Adrenal gland (tissue), 12 donors: ENCODE data around the gene GABARAP. TPM values are rescaled to one million over a fixed set of nuclear protein-coding genes. Genes with fewer than 3 reads are reported as not detected.

Source experiments
- DNase-seq, 7 donors: peaks; one replicate each; pipeline ENCODE4 v3.0.0-alpha.2; 2019 to 2020
- H3K27ac ChIP-seq, 5 donors: fragments of 200-600 bp; sonication (generic) in 4 of 5; 1 replicate in 3 of 5; 2 replicates in 2 of 5; pipeline versions ENCODE4 v1.5.1 to v1.8.0; 2016 to 2020; ENCODE audit warnings: mild to moderate bottlenecking in 1 of 5
- H3K27me3 ChIP-seq: fragments of 200-600 bp; 2 replicates; pipeline ENCODE4 v1.8.0; 2021
- H3K36me3 ChIP-seq, 2 donors: fragments of 200-600 bp; replicated peaks in 1 of 2; 1 replicate in 1 of 2; 2 replicates in 1 of 2; pipeline versions ENCODE4 v1.5.1 to v1.8.0; 2018 to 2022
- H3K4me1 ChIP-seq, 2 donors: fragments of 200-600 bp; replicated peaks in 1 of 2; 1 replicate in 1 of 2; 2 replicates in 1 of 2; pipeline versions ENCODE4 v1.5.1 to v1.8.0; 2018 to 2021
- H3K4me3 ChIP-seq, 4 donors: fragments of 200-600 bp; sonication (generic) in 3 of 4; one replicate each; pipeline ENCODE4 v1.5.1; 2016 to 2018
- H3K9me3 ChIP-seq, 3 donors: fragments of 200-600 bp; sonication (generic) in 1 of 3; replicated peaks in 1 of 3; 1 replicate in 2 of 3; 2 replicates in 1 of 3; pipeline versions ENCODE4 v1.5.1 to v1.8.0; 2016 to 2021
- CTCF ChIP-seq, 6 experiments: fragments of 450-650 bp in 4 of 6; fragments of 200-600 bp in 2 of 6; sonication (generic) in 1 of 6; IDR thresholded peaks; 1 replicate in 5 of 6; 2 replicates in 1 of 6; pipeline versions ENCODE4 v1.5.1 to v1.8.0; 2016 to 2021; ENCODE audit warnings: antibody characterized with exemption in 6 of 6, mild to moderate bottlenecking in 2 of 6, moderate library complexity in 1 of 6
- POLR2A ChIP-seq, 2 donors: fragments of 450-650 bp; IDR thresholded peaks; one replicate each; pipeline ENCODE4 v1.6.1; 2017; ENCODE audit warnings: antibody characterized with exemption in 2 of 2, mild to moderate bottlenecking in 2 of 2, moderate library complexity in 1 of 2
- WGBS, 4 donors: extraction: QIAGEN DNeasy Blood & Tissue Kit in 2 of 4; methylation state at CpG; one replicate each; pipeline versions ENCODE4 v1.1.5 to v1.1.7; 2013 to 2017; 5-methylcytosine and 5-hydroxymethylcytosine counted together
- intact Hi-C, 2 donors: fragments of 100-400 bp; cut with DNase I; formaldehyde crosslinking; loops; one replicate each; pipeline versions ENCODE4 v1.14.1 to v1.15.0; 2022 to 2023
- polyA plus RNA-seq, 3 donors: library from polyadenylated mRNA; stranded (reverse); fragments of 200-250 nt in 2 of 3; fragments of 350-450 nt in 1 of 3; fragmentation: Illumina TruSeq in 1 of 3; extraction: RNeasy Lipid Tissue Mini Kit (QIAGEN cat#74804) in 1 of 3; gene quantifications; one replicate each; pipeline ENCODE4 v1.2.3, GENCODE V29; 2013 to 2014
- total RNA-seq, 9 donors: library from RNA; depleted of rRNA in 4 of 9; stranded (reverse); fragments of >200 nt in 4 of 9; fragments of 120-200 nt in 1 of 9; fragmentation: NEBNext Ultra II Directional in 1 of 9; extraction: Animal tissue kit (Norgen Biotek cat#: 25700) in 1 of 9; gene quantifications; one replicate each; pipeline versions ENCODE4 v1.1.0 to v1.2.4, GENCODE V29; 2013 to 2023
- donor health status: healthy with polysubstance abuse.
- donor health status: Bipolar disorder and iron deficiency.
- donor health status: DM: yes; HTN: yes; CAD: no.
- donor health status: DM: no; HTN: no; CAD: no.
- donor health status: DM: no; HTN: no; CAD: no.
- donor health status: DM: yes; HTN: yes; CAD: no.

GABARAP gene
- total and polyA plus RNA-seq, 12 donors, result 195 to 1,285 (median 840) TPM

GRCh38 chr17:7254511-7254910 lies 12.3 kb upstream of the GABARAP start:
- Histone ChIP-seq H3K4me1 (peaks cover 21 to 29% of the 10 kb centered on the region in 2 donors), H3K4me3 (no peak overlapping the region), H3K27me3 (no peaks in the 10 kb centered on the region), H3K27ac (no peak overlapping the region), H3K9me3 (no peaks in the 10 kb centered on the region), H3K36me3 (peaks cover 0 to 52% of the 10 kb centered on the region in 2 donors)
- TF ChIP-seq POLR2A (IDR thresholded peaks at IDR 0.05) (no peak), CTCF (IDR thresholded peaks at IDR 0.05) (no peak)
- 86 to 93% (median 86%) methylated on average over 4 of the region's 4 CpGs for WGBS, 4 donors
- intact Hi-C loops, result no loop called here
- no peak for DNase-seq

GRCh38 chr17:7253082-7253481 lies 10.8 kb upstream of the GABARAP start:
- H3K4me1 ChIP-seq, result peaks cover 31 to 39% of the 10 kb centered on the region in 2 donors
- WGBS, 4 donors, result 68 to 75% (median 73%) methylated on average over 5 of the region's 5 CpGs
- no peak for TF ChIP-seq POLR2A (IDR thresholded peaks at IDR 0.05)
- TF ChIP-seq CTCF (IDR thresholded peaks at IDR 0.05), result no peak

GRCh38 chr17:7252176-7253043 lies 10.2 kb upstream of the GABARAP start, which contains the start of gene ELP5:
ELP5 (plus strand) TSS chr17:7252215; CDS start chr17:7252551, 336 bp downstream.
- intact Hi-C loops, result no loop called here

More at GRCh38 chr17:7253082-7253481, 10.8 kb upstream of the GABARAP start:
- no peak for DNase-seq
- intact Hi-C loops, result no loop called here
- H3K4me3 ChIP-seq, result peak overlapping the region in 3 of 4 donors; percentile 57 to 92 (median 91)
- no peaks in the 10 kb centered on the region for H3K9me3 ChIP-seq
- no peaks in the 10 kb centered on the region for H3K27me3 ChIP-seq
- peaks cover 0 to 43% of the 10 kb centered on the region in 2 donors for H3K36me3 ChIP-seq
- peak overlapping the region; percentile 93 to 100 (median 99) for H3K27ac ChIP-seq

More at GRCh38 chr17:7252176-7253043, 10.2 kb upstream of the GABARAP start, which contains the start of gene ELP5:
- peak within 1 kb of the TSS; percentile 87 to 92 (median 90) for H3K4me3 ChIP-seq
- DNase-seq, result peak; percentile 94 to 98 (median 97)
- peak within 1 kb of the TSS; percentile 93 to 100 (median 99) for H3K27ac ChIP-seq
- 1 to 5% (median 2%) methylated on average over 16 to 55 of the region's 55 CpGs for WGBS, 4 donors
- TF ChIP-seq POLR2A (IDR thresholded peaks at IDR 0.05), result peak; percentile 26 to 64
- peak in 2 of 6 experiments; percentile 13 to 31 for TF ChIP-seq CTCF (IDR thresholded peaks at IDR 0.05)
- peaks cover 0 to 36% of the 10 kb centered on the region in 2 donors for H3K36me3 ChIP-seq
- H3K27me3 ChIP-seq, result no peaks in the 10 kb centered on the region
- H3K4me1 ChIP-seq, result peaks cover 31 to 39% of the 10 kb centered on the region in 2 donors
- H3K9me3 ChIP-seq, result no peaks in the 10 kb centered on the region
